ENCODE data around the gene USP17L19. TPM values are rescaled to one million over a fixed set of nuclear protein-coding genes. Genes with fewer than 3 reads are reported as not detected.
A peak's percentile ranks its signal among the peaks of the same experiment; 100 is the strongest.
"Not testable (repeated sequence)": the region's sequence is repeated elsewhere in the genome, so short reads cannot be mapped to it uniquely, and the experiment has no call there.

USP17L19 gene
- not detected for total RNA-seq

- not testable (repeated sequence) for DNase-seq (ENCODE audit: low spot score)
These were observed at the start of gene USP17L19 for GRCh38 chr4:9253078-9253477. Gene USP17L19, plus strand, starts transcription at chr4:9253378. Its CDS starts 0 bp downstream, at chr4:9253378.

GRCh38 chr4:9210357-9210756 lies 42.8 kb upstream of the USP17L19 start, which contains the start of gene USP17L10:
Gene USP17L10, plus strand, starts transcription at chr4:9210657. Its CDS starts 0 bp downstream, at chr4:9210657.
- not testable (repeated sequence) for DNase-seq (ENCODE audit: low spot score)

- DNase-seq (ENCODE audit: low spot score): not testable (repeated sequence)
These were observed 38.5 kb upstream of the USP17L19 start for GRCh38 chr4:9214701-9215100.

GRCh38 chr4:9215105-9215504 lies 38.1 kb upstream of the USP17L19 start, which contains the start of gene USP17L11:
Gene USP17L11, plus strand, starts transcription at chr4:9215405. Its CDS starts 0 bp downstream, at chr4:9215405.
- not testable (repeated sequence) for DNase-seq (ENCODE audit: low spot score)

GRCh38 chr4:9219852-9220251 lies 33.3 kb upstream of the USP17L19 start, which contains the start of gene USP17L12:
Gene USP17L12, plus strand, starts transcription at chr4:9220152. Its CDS starts 0 bp downstream, at chr4:9220152.
- DNase-seq (ENCODE audit: low spot score): not testable (repeated sequence)

- not testable (repeated sequence) for DNase-seq (ENCODE audit: low spot score)
These were observed 28.6 kb upstream of the USP17L19 start, which contains the start of gene USP17L13 for GRCh38 chr4:9224596-9224995. Gene USP17L13, plus strand, starts transcription at chr4:9224896. Its CDS starts 0 bp downstream, at chr4:9224896.

GRCh38 chr4:9230249-9230648 lies 22.9 kb upstream of the USP17L19 start:
- peak; percentile 6 for DNase-seq (ENCODE audit: low spot score)

- DNase-seq (ENCODE audit: low spot score): not testable (repeated sequence)
These were observed 19.1 kb upstream of the USP17L19 start, which contains the start of gene USP17L15 for GRCh38 chr4:9234085-9234484. Gene USP17L15, plus strand, starts transcription at chr4:9234385. Its CDS starts 0 bp downstream, at chr4:9234385.

GRCh38 chr4:9238461-9238860 lies 14.7 kb upstream of the USP17L19 start:
- DNase-seq (ENCODE audit: low spot score): not testable (repeated sequence)

GRCh38 chr4:9243579-9243978 lies 9.6 kb upstream of the USP17L19 start, which contains the start of gene USP17L17:
Gene USP17L17, plus strand, starts transcription at chr4:9243879. Its CDS starts 0 bp downstream, at chr4:9243879.
- DNase-seq (ENCODE audit: low spot score): not testable (repeated sequence)

GRCh38 chr4:9247953-9248680 lies 5.1 kb upstream of the USP17L19 start, which contains the start of gene USP17L18:
Gene USP17L18, plus strand, starts transcription at chr4:9248630. Its CDS starts 0 bp downstream, at chr4:9248630.
- DNase-seq (ENCODE audit: low spot score): peak; percentile 17

- DNase-seq (ENCODE audit: low spot score): not testable (repeated sequence)
These were observed 4.6 kb downstream of the USP17L19 start, which contains the start of gene USP17L20 for GRCh38 chr4:9257824-9258223. Gene USP17L20, plus strand, starts transcription at chr4:9258124. Its CDS starts 0 bp downstream, at chr4:9258124.

- not testable (repeated sequence) for DNase-seq (ENCODE audit: low spot score)
These were observed 9.4 kb downstream of the USP17L19 start, which contains the start of gene USP17L21 for GRCh38 chr4:9262572-9262971. Gene USP17L21, plus strand, starts transcription at chr4:9262872. Its CDS starts 0 bp downstream, at chr4:9262872.

GRCh38 chr4:9267319-9267718 lies 14.1 kb downstream of the USP17L19 start, which contains the start of gene USP17L22:
Gene USP17L22, plus strand, starts transcription at chr4:9267619. Its CDS starts 0 bp downstream, at chr4:9267619.
- not testable (repeated sequence) for DNase-seq (ENCODE audit: low spot score)

GRCh38 chr4:9271719-9272118 lies 18.5 kb downstream of the USP17L19 start:
- DNase-seq (ENCODE audit: low spot score): peak; percentile 33

Other genes starting within 250 kb of the USP17L19 start
- not detected for gene FAM90A26, start 83.0 kb upstream of the USP17L19 start, total RNA-seq
- gene USP17L10, start 42.7 kb upstream of the USP17L19 start, total RNA-seq: not detected
- not detected for gene USP17L11, start 38.0 kb upstream of the USP17L19 start, total RNA-seq
- not detected for gene USP17L12, start 33.2 kb upstream of the USP17L19 start, total RNA-seq
- gene USP17L13, start 28.5 kb upstream of the USP17L19 start, total RNA-seq: not detected
- gene USP17L15, start 19.0 kb upstream of the USP17L19 start, total RNA-seq: not detected
- gene USP17L17, start 9.5 kb upstream of the USP17L19 start, total RNA-seq: not detected
- gene USP17L18, start 4.7 kb upstream of the USP17L19 start, total RNA-seq: not detected
- not detected for gene USP17L20, start 4.7 kb downstream of the USP17L19 start, total RNA-seq
- gene USP17L21, start 9.5 kb downstream of the USP17L19 start, total RNA-seq: not detected
- not detected for gene USP17L22, start 14.2 kb downstream of the USP17L19 start, total RNA-seq
- not detected for gene USP17L24, start 71.8 kb downstream of the USP17L19 start, total RNA-seq
- gene USP17L25, start 76.5 kb downstream of the USP17L19 start, total RNA-seq: not detected
- gene USP17L26, start 81.3 kb downstream of the USP17L19 start, total RNA-seq: not detected
- gene USP17L5, start 86.0 kb downstream of the USP17L19 start, total RNA-seq: not detected
- gene USP17L27, start 90.8 kb downstream of the USP17L19 start, total RNA-seq: not detected
- not detected for gene USP17L28, start 95.5 kb downstream of the USP17L19 start, total RNA-seq
- not detected for gene USP17L29, start 100.3 kb downstream of the USP17L19 start, total RNA-seq
- gene USP17L30, start 109.8 kb downstream of the USP17L19 start, total RNA-seq: not detected
- not detected for gene DEFB131A, start 191.0 kb downstream of the USP17L19 start, total RNA-seq

All from mucosa of gallbladder (tissue), 1 donor.